COR-L47 (cell line): Measurements from ENCODE around the gene B3GNT4.
"Not testable (repeated sequence)": the region's sequence is repeated elsewhere in the genome, so short reads cannot be mapped to it uniquely, and the experiment has no call there.

Source experiments
- DNase-seq: peaks from one replicate; lab custom pipeline; 2025; lab: John Stamatoyannopoulos, UW

B3GNT4 gene

GRCh38 chr12:122189626-122190475 is 13.7 kb upstream of the B3GNT4 start:
- DNase-seq = no peak

DNA sequence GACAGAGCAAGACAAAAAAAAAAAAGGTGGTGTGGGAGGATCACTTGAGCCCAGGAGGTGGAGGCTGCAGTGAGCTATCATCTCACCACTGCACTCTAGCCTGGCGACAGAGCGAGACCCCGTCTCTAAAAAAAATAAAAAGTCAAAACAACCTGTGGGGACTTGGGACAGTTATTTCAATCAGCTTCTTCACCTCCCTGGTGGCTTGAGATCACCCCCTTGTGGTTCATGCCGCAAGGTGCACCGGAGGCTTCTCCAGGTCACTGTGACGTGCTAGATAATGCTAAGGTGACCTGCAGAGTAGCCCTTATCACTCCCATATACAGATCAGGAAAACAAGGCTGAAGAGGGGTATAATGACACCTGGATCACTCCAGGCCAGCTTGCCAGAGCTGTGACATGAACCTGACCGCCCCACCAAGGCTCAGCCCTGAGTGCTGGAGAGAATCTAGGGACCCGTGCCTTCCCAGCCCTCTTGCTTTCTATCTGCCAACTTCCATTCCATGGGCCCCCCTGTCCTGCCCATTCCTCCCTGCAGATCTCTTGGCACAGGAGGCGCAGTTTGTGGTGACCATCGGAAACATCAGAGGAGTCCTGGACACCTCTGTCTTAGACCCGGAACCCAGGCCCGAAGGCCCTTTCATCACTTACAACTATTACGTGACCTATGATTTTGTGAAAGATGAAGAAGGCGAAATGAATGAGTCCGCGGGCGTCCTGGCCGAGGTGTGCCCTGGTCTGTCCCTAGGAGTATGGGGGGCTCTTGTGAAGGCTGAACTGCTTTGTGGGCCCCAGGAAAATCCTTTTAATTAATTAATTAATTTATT is 12.5 kb upstream of the B3GNT4 start:
- DNase-seq = no peak

DNA sequence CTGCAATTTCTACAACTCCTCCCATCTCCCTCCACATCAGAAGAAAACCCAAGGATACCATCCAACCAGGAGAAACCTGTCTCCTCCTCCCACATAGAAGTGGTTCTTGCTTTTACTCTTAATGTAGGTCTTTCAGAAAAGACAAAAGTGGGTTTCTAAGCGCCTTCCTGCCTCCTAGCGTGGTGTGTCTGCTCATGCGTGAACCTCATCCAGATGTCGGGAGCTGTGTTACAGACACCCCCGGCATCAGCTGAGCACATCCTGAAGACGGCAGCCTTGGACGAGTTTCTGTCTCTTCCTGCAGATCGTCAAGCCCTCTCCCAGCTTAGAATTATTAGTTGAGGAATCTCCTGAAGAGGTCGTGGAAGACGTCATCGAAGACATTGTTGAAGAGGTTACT is 11.1 kb upstream of the B3GNT4 start:
- DNase-seq = no peak

GRCh38 chr12:122194804-122195203 is 8.7 kb upstream of the B3GNT4 start:
- DNase-seq = no peak

DNA sequence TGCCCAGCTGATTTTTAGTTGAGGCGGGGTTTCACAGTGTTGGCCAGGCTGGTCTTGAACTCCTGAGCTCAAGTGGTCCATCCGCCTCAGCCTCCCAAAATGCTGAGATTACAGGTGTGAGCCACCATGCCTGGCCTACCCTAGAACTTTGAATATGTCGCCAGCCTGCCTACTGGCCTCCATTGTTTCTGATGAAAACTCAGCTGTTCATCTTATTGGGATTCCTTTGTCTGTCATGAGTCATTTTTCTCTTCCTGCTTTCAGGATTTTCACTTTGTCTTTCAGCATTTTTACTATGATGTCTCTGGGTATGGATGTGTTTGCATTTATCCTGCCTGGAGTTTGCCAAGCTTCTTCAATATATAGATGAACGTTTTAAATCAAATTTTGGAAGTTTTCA is 8.1 kb upstream of the B3GNT4 start:
- DNase-seq = no peak

- no peak for DNase-seq
These were observed 5.9 kb upstream of the B3GNT4 start for GRCh38 chr12:122197612-122197966.

DNA sequence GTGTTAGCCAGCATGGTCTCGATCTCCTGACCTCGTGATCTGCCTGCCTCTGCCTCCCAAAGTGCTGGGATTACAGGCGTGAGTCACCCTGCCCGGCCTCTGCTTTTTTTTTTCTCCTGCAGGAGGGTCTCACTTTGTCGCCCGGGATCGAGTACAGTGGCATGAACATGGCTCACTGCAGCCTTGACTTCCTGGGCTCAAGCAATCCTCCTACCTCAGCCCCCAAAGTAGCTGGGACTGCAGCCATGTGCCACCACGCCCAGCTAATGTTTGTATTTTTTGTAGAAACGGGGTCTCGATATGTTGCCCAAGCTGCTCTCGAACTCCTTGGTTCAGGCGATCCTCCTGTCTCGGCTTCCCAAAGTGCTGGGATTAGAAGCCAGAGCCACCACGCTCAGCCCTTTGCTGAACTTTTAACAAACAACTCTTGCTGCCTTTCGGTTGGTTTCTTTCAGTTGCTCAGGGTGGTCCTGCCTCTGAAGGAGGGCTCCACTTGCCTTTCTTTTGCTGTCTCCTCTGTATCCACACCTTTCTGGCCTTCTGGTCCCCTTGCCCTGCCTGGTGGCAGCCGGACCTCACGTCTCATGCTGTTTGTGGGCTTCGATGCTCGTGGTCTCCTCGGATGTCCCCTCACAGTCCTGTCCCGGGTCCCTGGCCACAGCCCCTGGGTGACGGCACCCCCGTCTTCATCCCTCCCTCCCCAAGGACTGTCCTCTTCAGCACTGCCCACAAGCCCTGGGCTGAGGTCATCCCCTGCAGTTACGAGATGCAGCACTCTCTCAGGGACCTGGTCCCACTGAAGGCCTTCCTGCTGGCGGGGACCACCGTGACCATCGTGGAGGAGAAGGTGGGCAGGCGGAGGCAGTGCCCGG is 3.8 kb upstream of the B3GNT4 start:
- DNase-seq = no peak

GRCh38 chr12:122200541-122201175 is 2.9 kb upstream of the B3GNT4 start:
- DNase-seq = no peak

DNA sequence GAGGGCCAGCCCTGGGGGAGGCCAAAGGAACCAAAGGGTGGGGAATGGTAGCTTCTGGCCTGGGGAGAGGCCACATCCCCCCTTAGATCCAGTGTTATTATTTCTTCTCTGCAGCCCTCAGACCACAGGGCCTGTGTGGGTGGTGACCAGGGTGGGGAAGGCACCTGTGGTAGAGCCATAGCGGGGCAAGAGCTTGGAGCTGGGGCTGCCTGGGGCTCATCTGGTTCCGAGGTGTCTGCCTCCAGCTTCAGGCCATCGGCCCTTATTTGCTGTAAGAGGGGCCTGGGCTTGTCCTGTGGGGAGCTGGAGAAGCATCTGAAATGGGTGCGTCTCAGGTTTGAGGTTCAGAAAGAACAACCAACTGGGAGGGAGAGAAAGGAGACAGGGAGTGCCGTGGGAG is 2.1 kb upstream of the B3GNT4 start:
- no peak for DNase-seq

DNA sequence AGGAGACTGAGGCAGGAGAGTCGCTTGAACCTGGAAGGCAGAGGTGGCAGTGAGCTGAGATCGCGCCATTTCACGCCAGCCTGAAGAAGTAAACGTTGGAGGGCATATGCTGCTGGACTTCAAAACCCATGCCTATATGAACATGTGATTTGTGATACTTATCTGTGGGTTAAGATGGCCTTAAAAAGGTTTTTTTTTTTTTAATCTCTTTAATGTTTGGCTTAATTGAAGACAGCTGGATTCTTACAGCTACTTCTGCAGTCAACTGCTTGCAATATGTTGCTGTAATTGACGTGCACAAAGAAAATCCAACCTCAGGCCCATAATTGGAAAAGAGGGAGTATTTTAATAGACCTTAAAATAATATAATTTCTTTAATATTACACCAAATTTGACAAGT is 1.5 kb upstream of the B3GNT4 start:
- no peak for DNase-seq

- DNase-seq = not testable (repeated sequence)
These were observed 698 bp upstream of the B3GNT4 start for GRCh38 chr12:122202811-122203210.

DNA sequence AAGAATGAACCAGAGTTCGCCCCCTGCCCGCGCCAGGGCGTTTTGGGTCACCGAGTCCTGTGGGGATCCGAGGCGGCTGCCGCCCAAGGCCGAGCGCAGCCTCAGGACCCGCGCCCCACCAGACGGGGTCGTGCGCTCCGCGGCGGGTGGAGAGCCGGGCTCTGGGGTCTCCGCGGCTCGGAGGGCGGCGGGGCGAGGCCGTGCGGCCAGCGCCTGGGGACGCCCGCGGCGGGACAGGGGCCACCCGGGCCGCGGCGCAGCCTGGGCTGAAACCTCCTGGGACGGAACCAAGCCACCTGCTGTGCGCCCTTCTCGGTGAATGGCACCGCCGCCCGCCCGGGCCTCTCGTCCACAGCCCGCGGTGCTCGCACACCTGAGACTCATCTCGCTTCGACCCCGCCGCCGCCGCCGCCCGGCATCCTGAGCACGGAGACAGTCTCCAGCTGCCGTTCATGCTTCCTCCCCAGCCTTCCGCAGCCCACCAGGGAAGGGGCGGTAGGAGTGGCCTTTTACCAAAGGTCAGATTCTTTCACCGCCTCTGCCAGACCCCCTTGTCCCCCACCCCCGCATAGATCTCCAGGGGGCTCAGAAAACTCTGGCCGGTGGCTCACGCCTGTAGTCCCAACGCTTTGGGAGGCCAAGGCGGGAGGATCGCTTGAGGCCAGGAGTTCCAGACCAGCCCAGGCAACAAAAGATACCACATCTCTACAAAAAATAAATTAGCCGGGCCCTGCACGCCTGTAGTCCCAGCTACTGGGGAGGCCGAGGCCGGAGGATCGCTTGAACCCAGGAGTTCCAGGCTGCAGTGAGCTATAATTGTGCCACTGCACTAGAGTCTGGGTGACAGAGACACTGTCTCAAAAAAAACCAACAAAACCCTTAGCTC is 901 bp downstream of the B3GNT4 start:
- no peak for DNase-seq

- DNase-seq = no peak
These were observed 1.8 kb downstream of the B3GNT4 start for GRCh38 chr12:122205053-122205925.

DNA sequence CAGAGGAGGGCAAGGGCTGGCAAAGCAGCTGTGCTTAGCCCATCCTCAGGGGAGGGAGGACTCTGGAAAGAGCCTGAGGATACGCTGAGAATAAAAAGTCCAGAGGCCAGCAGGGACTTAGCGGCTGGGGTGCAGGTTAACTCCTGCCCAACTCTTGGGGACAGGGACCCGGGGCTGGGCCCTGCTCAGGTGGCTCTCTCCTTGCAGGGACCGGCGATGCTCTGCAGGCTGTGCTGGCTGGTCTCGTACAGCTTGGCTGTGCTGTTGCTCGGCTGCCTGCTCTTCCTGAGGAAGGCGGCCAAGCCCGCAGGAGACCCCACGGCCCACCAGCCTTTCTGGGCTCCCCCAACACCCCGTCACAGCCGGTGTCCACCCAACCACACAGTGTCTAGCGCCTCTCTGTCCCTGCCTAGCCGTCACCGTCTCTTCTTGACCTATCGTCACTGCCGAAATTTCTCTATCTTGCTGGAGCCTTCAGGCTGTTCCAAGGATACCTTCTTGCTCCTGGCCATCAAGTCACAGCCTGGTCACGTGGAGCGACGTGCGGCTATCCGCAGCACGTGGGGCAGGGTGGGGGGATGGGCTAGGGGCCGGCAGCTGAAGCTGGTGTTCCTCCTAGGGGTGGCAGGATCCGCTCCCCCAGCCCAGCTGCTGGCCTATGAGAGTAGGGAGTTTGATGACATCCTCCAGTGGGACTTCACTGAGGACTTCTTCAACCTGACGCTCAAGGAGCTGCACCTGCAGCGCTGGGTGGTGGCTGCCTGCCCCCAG is 2.8 kb downstream of the B3GNT4 start:
- DNase-seq = no peak

DNA sequence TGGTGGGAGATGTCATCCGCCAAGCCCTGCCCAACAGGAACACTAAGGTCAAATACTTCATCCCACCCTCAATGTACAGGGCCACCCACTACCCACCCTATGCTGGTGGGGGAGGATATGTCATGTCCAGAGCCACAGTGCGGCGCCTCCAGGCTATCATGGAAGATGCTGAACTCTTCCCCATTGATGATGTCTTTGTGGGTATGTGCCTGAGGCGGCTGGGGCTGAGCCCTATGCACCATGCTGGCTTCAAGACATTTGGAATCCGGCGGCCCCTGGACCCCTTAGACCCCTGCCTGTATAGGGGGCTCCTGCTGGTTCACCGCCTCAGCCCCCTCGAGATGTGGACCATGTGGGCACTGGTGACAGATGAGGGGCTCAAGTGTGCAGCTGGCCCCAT is 3.5 kb downstream of the B3GNT4 start:
- DNase-seq = no peak

DNA sequence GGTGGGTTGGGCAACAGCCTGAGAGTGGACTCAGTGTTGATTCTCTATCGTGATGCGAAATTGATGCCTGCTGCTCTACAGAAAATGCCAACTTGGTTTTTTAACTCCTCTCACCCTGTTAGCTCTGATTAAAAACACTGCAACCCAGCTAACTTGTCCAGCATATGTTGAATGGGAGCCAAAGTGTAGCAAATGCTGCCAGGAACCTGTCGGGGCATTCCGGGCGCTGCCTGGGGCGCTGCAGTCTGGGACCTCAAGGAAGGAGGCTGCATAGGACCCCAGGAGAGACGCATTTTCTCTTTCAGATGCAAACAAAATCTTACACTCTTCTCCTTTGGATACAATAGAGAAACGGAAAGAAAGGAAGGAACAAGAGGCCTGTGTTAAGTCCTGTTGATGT is 3.9 kb downstream of the B3GNT4 start:
- no peak for DNase-seq

GRCh38 chr12:122208073-122208820 is 4.7 kb downstream of the B3GNT4 start:
- DNase-seq = no peak

DNA sequence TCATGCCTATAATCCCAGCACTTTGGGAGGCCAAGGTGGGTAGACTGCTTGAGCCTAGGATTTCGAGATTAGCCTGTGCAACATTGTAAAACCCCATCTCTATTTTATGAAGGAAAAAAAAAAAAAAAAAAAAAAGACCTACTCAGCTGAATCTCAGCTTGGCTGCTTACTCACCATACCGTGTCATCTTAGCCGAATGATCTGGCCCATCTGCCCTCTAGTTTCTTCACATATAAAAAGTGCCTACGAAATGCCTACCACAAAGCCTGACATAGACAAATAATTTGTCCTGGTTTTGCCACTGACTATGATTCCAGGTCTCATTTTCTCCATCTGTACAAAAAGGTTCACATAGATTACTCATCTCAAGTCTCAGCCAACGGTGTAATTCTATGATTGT is 12.3 kb downstream of the B3GNT4 start:
- DNase-seq = no peak
